ENCODE results near the gene PPP1R12C.

DNA sequence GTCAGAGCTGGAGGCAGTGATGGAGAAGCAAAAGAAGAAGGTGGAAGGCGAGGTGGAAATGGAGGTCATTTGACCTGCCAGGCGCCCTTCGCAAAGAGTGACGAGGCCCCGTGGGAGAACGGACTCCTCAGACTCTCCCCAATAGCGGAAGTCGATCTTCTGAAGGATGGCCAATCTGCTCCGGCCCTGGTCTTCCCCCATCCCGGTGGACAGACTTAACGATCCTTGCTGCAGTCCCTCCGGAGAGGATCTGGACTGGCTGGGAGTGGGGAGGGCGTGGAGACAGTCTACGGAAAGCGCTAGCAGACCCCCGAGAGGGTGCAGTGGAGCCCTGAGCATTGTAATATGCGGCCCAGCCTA lies 29.9 kb downstream of the PPP1R12C start:
- TF ChIP-seq TCF7L2 (IDR thresholded peaks at IDR 0.05; ENCODE audit: low read depth, low read length) (no peak), POLR2AphosphoS5 (IDR thresholded peaks at IDR 0.05; ENCODE audit: low read depth, low read length) (no peak)
- TF ChIP-seq, protein P1, sequence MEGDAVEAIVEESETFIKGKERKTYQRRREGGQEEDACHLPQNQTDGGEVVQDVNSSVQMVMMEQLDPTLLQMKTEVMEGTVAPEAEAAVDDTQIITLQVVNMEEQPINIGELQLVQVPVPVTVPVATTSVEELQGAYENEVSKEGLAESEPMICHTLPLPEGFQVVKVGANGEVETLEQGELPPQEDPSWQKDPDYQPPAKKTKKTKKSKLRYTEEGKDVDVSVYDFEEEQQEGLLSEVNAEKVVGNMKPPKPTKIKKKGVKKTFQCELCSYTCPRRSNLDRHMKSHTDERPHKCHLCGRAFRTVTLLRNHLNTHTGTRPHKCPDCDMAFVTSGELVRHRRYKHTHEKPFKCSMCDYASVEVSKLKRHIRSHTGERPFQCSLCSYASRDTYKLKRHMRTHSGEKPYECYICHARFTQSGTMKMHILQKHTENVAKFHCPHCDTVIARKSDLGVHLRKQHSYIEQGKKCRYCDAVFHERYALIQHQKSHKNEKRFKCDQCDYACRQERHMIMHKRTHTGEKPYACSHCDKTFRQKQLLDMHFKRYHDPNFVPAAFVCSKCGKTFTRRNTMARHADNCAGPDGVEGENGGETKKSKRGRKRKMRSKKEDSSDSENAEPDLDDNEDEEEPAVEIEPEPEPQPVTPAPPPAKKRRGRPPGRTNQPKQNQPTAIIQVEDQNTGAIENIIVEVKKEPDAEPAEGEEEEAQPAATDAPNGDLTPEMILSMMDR (IDR thresholded peaks at IDR 0.05), result no peak
